Stimulated activated naive CD8-positive, alpha-beta T cell treated with anti-CD3 and anti-CD28 coated beads, Interleukin-15, amount 100 ng/mL, for 72 hours (primary cell): ENCODE measurements around the gene ST7.

Source experiments
- ATAC-seq: fragments of 150-1000 bp; cut with Tn5 transposase; 2 replicates; pipeline ENCODE4 v1.10.0; 2021; ENCODE audit warnings: mild to moderate bottlenecking, moderate library complexity
- DNase-seq, 2 donors: peaks; one replicate each; pipeline ENCODE4 v3.0.0; 2021 to 2022
- H3K27ac Mint-ChIP-seq, 2 donors: one replicate each; pipeline ENCODE4 v1.8.0; 2022; ENCODE audit warnings: mild to moderate bottlenecking in 2 of 2, mixed read lengths in 2 of 2, moderate library complexity in 2 of 2
- H3K27me3 Mint-ChIP-seq: one replicate; pipeline ENCODE4 v1.8.0; 2022; ENCODE audit warnings: mixed read lengths
- H3K4me1 Mint-ChIP-seq: one replicate; pipeline ENCODE4 v1.8.0; 2022; ENCODE audit warnings: mild to moderate bottlenecking, mixed read lengths
- H3K4me3 Mint-ChIP-seq, 2 donors: one replicate each; pipeline ENCODE4 v1.8.0; 2022; ENCODE audit warnings: mild to moderate bottlenecking in 2 of 2, mixed read lengths in 2 of 2, moderate library complexity in 1 of 2
- H3K9me3 Mint-ChIP-seq, 2 donors: one replicate each; pipeline ENCODE4 v1.8.0; 2022; ENCODE audit warnings: mixed read lengths in 2 of 2

The ST7 gene

DNA sequence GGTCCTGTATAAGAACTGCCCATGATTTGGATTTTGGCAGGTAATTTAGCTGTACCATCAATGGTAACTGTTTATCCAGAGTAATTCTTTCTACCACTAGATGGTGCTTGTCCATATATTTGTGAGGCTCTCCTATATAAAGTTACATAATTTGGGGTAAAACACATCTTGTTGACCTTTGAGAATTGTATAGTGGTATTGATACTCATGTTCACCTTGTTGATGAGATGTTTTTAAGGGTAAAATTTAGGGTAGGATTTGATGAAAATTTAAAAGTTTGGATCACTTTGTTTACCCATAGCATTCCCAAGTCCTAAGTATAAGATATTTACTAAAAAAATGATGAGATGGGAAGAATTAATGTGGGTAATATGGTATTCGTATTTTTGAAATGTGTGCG, 31.6 kb downstream of the ST7 start:
- Mint-ChIP-seq H3K27ac (no peak overlapping the region), H3K9me3 (no peaks in the 10 kb centered on the region), H3K27me3 (no peaks in the 10 kb centered on the region), H3K4me1 (peaks cover 1% of the 10 kb centered on the region), H3K4me3 (no peak overlapping the region)
- peak; percentile 69 for ATAC-seq
- DNase-seq: no peak

DNA sequence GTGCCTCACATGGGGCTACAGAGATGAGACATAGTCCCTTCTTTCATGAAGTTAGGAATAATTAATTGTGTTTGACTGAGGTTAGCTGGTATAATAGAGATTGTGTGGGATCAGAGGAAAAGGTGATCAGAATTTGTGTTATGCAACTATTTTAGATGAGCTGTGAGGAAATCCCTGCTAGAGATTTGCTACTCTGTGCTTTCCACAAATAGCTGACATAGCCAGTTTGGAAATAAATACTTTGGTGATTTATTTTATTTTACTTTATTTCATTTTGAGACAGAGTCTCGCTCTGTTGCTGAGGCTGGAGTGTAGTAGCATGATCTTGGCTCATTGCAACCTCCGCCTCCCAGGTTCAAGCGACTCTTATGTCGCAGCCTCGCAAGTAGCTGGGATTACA, 32.3 kb downstream of the ST7 start:
- peaks cover 8% of the 10 kb centered on the region for H3K4me1 Mint-ChIP-seq
- H3K27ac Mint-ChIP-seq: no peak overlapping the region
- DNase-seq (no peak), ATAC-seq (no peak)
- no peak overlapping the region for H3K4me3 Mint-ChIP-seq
- H3K27me3 Mint-ChIP-seq: no peaks in the 10 kb centered on the region
- H3K9me3 Mint-ChIP-seq: peaks cover 0 to under 1% of the 10 kb centered on the region in 2 donors

DNA sequence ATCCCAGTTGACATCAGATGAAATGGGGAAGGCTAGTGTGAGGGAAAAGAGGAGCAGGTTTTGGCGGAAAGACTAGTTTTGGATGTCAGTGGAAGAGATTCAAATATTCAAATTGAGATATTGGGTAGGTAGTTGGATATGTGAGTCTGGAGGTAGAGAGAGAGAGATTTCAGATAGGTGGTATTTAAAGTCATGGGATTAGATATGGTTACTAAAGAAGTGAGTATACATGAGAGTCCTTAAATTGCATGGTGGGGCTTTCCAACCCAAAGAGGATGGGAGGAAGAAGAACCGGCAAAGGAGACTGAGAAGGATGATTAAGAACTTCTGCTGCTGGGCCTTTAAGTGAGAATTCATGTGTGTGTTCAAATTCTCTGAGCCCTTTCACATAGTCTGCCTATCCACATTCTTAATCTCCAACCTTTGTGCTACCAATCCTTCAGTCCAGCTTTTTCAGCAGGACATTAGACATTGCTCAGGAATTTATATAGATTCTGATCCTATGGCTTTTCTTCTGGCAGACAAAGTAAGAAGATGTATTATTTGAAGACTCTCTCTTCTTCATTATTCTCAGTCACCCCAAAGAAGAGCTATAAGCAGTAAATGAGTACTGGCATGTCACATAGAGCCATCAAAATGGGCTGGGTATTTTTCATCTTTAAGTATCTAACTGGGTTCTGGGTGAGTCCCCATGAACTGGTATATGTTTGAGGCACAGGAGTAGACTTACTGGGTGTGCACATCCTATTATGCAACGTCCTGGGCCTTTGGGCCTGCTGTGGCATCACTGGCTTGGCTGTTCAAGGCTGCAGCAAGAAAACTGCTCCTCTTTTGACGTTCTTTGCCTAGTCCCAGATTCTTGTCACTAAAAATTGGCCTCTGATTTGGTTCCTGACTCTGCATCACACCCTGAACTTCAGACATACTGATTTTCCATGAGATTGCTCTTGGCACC, 33.6 kb downstream of the ST7 start:
- Mint-ChIP-seq H3K4me1 (peaks cover 11% of the 10 kb centered on the region), H3K4me3 (no peak overlapping the region), H3K27ac (no peak overlapping the region), H3K9me3 (peaks cover 11 to 13% of the 10 kb centered on the region in 2 donors), H3K27me3 (no peaks in the 10 kb centered on the region)
- no peak for DNase-seq
- peak; percentile 46 for ATAC-seq

DNA sequence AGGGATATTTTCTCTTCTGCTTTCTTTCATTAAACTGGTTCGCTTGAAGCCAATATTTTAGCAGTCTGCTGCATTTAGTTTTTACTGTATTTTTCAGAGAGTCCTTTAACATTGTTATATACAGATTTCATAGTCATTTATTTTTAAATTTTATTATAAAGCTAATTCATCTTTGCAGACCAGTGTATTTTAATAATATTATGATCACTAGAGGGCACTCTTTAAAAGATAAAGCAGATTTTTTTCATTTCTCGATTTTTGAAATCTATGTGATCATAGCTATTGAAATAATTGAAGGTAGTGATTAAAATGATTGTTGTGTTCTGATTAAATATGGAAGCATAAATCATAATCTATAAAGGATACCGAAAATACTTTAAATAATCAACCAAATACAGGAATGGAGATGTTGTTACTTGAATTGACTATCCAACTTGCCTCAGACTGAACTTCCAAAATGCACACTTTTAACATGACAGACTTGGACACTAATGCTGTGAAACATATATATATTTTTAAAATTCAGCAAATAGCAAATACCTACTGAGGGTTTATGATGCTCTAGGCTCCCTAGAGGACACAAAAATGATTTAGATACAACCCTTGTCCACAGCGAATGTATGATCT, 35.2 kb downstream of the ST7 start:
- ATAC-seq (no peak), DNase-seq (no peak)
- Mint-ChIP-seq H3K27me3 (no peaks in the 10 kb centered on the region), H3K4me3 (no peak overlapping the region), H3K4me1 (peaks cover 11% of the 10 kb centered on the region), H3K27ac (no peak overlapping the region), H3K9me3 (peaks cover 16 to 17% of the 10 kb centered on the region in 2 donors)

DNA sequence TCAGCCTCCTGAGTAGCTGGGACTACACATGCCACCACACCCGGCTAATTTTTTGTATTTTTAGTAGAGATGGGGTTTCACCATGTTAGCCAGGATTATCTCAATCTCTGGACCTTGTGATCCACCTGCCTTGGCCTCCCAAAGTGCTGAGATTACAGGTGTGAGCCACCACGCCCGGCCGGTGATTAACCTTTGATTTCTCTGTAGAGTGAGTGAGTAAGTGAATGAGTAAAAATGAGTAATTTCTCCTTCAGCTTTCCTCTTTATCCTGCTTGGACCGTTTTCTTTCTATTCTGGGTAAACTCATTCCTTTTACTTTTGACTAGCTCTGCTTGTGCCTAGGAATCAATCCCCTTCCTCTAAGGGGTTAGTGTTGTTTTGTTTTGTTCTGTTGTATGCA, 36.8 kb downstream of the ST7 start:
- Mint-ChIP-seq H3K27me3 (no peaks in the 10 kb centered on the region), H3K4me1 (peaks cover 11% of the 10 kb centered on the region), H3K27ac (no peak overlapping the region), H3K4me3 (no peak overlapping the region), H3K9me3 (peaks cover 16 to 17% of the 10 kb centered on the region in 2 donors)
- no peak for ATAC-seq
- no peak for DNase-seq

DNA sequence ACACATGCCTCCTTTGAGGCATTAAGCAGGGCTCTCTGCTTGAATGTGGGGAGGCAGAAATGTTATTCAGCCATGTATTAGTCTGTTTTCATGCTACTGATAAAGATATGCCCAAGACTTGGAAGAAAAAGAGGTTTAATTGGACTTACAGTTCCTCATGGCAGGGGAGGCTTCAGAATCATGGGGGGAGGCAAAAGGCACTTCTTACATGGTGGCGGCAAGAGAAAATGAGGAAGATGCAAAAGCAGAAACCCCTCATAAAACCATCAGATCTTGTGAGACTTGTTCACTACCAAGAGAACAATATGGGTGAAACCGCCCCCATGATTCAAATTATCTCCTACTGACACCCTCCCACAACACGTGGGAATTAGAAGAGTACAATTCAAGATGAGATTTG, 37.9 kb downstream of the ST7 start:
- DNase-seq (no peak), ATAC-seq (no peak)
- Mint-ChIP-seq H3K4me3 (no peak overlapping the region), H3K27ac (no peak overlapping the region), H3K4me1 (peaks cover 11% of the 10 kb centered on the region), H3K9me3 (peaks cover 16 to 17% of the 10 kb centered on the region in 2 donors), H3K27me3 (no peaks in the 10 kb centered on the region)

DNA sequence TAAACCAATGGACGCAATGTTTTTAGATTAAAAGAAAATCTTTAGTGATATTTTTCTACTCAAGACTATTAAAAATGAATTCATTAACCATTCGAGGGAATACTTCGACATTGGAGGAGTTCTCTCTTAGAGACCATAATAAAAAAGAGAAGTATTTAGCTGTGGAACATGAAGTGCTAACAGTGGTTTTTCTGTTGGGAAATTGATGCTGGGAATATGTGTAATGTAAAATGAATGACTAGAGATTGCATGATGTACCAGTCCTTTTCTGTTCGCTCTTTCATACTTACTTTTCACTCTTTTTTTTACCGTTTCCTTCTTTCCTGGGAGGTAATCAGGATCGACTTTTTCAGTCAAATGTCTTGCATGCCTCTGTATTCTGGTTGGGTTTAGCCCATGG, 41.3 kb downstream of the ST7 start:
- Mint-ChIP-seq H3K27me3 (no peaks in the 10 kb centered on the region), H3K27ac (no peak overlapping the region), H3K4me3 (no peak overlapping the region), H3K9me3 (peaks cover 16 to 17% of the 10 kb centered on the region in 2 donors), H3K4me1 (peaks cover 11% of the 10 kb centered on the region)
- ATAC-seq (no peak), DNase-seq (no peak)

DNA sequence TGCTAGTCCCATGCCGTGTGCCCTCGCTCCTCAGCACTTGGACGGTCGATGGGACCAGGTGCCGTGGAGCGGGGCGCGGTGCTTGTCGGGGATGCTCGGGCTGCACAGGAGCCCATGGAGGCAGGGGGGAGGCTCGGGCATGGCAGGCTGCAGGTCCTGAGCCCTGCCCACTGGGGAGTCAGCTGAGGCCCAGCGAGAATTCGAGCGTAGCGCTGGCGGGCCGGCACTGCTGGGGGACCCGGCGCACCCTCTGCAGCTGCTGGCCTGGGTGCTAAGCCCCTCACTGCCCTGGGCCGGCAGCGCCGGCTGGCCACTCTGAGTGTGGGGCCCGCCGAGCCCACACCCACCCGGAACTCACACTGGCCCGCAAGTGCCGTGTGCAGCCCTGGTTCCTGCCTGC, 44.7 kb downstream of the ST7 start:
- H3K27ac Mint-ChIP-seq: no peak overlapping the region
- no peak for DNase-seq
- no peak for ATAC-seq
- no peaks in the 10 kb centered on the region for H3K4me1 Mint-ChIP-seq
- no peak overlapping the region for H3K4me3 Mint-ChIP-seq
- no peaks in the 10 kb centered on the region for H3K27me3 Mint-ChIP-seq
- H3K9me3 Mint-ChIP-seq: no peaks in the 10 kb centered on the region

DNA sequence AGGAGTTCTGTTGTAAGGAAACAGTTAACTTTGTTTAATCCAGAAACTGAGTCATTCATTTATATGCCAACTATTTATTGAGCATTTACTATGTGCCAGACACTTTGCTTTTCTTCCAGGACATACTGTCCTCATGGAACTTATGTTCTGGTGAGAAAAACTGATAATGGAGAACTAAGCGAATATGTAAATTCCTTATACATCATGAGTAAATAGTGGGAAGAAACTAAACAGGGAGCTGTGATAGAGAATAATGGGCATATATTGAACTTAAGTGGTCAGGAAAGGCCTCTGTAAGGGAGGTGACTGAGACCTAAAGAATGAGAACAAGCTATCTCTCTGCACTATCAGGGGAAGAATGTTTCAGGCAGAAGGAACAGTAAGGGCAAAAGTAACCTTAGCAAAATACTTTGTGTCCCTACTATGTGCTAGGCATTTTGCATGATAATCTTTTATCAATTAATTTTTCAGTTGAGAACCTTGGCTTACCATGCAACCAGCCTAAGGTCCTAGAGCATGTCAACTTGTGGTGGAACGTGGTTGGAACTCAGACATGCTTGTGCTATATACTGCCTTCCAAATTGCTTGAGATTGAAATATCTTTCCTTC, 45.4 kb downstream of the ST7 start:
- ATAC-seq (no peak), DNase-seq (no peak)
- Mint-ChIP-seq H3K27me3 (no peaks in the 10 kb centered on the region), H3K27ac (no peak overlapping the region), H3K4me1 (no peaks in the 10 kb centered on the region), H3K4me3 (no peak overlapping the region), H3K9me3 (no peaks in the 10 kb centered on the region)

DNA sequence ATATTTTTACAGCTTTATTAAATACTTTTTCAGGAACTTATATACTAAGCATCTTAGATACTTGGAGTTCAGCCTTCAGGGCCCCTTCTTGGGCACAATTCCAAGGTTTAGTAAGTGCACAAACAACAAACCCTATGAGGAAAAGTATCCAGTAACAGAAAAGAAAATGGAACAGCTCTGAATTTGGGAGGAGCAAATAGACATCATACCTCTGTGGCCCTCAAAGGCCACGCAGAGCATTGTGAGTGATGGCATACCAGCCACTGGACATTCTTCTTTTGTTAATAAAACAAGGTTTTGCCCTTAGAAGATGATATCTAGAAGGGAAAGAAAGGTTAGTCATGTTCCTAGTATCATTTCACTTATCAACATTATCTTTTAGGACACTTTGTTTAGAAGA, 46.0 kb downstream of the ST7 start:
- no peak for ATAC-seq
- Mint-ChIP-seq H3K9me3 (no peaks in the 10 kb centered on the region), H3K27ac (no peak overlapping the region), H3K27me3 (no peaks in the 10 kb centered on the region), H3K4me3 (no peak overlapping the region), H3K4me1 (no peaks in the 10 kb centered on the region)
- no peak for DNase-seq

DNA sequence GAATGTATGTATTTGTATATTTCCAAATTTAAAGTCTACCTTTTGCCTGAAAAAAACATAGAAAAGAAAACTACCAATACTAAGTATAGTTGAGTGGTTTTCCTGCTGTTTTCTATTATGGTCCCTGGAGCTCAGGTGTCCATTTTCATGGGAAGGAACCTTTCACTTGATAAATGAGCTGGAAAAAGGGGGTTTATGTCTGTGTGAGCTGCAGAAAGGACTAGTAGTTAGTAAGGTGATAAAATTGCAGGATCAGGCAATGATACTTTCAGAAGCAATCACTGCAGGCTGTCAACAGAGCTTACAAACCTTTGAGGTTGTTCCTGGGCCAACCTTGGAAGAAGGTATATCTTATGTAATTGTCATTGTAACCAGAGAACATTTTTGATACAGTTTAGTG, 48.0 kb downstream of the ST7 start:
- ATAC-seq (no peak), DNase-seq (no peak)
- Mint-ChIP-seq H3K4me1 (peaks cover 11% of the 10 kb centered on the region), H3K9me3 (no peaks in the 10 kb centered on the region), H3K27me3 (no peaks in the 10 kb centered on the region), H3K27ac (no peak overlapping the region), H3K4me3 (no peak overlapping the region)

DNA sequence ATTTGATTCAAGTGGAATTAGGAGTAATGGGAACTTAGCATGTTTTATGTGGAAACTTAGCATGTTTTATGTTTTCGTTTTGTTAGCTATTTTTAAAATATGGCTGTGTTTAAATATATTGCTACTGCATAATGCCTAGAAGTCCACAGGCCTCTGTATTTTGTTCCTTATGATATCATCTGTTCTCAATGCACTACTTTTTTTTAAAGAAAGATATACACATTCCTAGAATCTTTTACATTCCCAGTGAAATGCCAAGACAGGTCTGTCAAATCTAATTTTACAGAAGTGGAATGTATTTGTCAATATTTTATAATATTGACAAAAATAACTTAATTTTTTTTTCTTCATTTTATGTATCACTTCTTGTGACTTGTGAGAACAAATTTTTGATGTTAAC, 51.6 kb downstream of the ST7 start:
- DNase-seq: no peak
- no peak overlapping the region for H3K27ac Mint-ChIP-seq
- peaks cover 46% of the 10 kb centered on the region for H3K4me1 Mint-ChIP-seq
- no peaks in the 10 kb centered on the region for H3K27me3 Mint-ChIP-seq
- H3K4me3 Mint-ChIP-seq: no peak overlapping the region
- no peaks in the 10 kb centered on the region for H3K9me3 Mint-ChIP-seq
- ATAC-seq: no peak

DNA sequence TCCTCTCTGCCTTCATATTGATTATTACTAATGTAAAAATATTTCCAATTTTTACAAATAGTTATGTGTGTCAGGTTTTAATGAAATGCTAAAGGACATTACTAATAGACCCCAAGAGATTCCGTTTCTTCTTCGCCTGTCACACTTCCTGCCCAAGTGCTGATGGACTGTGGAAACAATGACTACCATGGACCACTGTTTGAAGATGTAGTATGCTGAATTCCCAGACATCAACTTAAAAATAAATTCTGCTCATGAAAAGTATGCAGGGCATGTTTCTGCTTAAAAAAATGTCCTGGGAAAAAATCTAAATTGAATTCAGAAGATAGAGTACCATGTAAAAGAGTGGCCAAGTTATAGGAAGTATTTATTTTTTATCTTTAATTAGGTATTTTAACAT, 52.1 kb downstream of the ST7 start:
- Mint-ChIP-seq H3K9me3 (no peaks in the 10 kb centered on the region), H3K4me1 (peaks cover 52% of the 10 kb centered on the region), H3K27me3 (no peaks in the 10 kb centered on the region), H3K27ac (no peak overlapping the region), H3K4me3 (no peak overlapping the region)
- no peak for DNase-seq
- no peak for ATAC-seq

DNA sequence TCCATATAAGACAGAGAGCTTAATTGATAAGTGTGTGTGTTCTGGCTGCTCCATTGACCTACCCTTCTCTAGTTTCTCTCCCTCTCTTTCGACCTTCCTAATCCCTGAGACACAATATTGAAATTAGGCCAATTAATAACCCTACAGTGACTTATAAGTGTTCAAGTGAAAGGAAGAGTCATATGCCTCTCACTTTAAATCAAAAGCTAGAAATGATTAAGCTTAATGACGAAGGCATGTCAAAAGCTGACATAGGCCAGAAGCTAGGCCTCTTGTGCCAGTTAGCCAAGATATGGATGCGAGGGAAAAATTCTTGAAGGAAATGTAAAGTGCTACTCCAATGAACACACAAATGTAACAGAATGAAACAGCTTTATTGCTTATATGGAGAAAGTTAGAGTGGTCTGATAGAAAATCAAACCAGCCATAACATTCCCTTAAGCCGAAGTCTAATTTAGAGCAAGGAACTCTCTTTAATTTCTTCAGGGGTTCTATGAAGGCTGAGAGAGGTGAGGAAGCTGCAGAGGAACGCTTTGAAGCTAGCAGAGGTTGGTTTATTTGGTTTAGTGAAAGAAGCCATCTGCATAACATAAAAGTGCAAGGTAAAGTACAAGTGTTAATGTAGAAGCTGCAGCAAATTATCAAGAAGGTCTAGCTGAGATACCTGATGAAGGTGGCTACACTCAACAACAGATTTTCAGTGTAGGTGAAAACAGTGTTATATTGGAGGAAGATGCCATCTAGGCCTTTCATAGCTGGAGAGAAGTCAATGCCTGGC, 53.8 kb downstream of the ST7 start:
- peak; percentile 29 for ATAC-seq
- Mint-ChIP-seq H3K9me3 (no peaks in the 10 kb centered on the region), H3K27ac (peak overlapping the region in 1 of 2 donors; percentile 15), H3K27me3 (no peaks in the 10 kb centered on the region), H3K4me3 (peak overlapping the region; percentile 1 to 40), H3K4me1 (peaks cover 68% of the 10 kb centered on the region)
- DNase-seq: no peak

DNA sequence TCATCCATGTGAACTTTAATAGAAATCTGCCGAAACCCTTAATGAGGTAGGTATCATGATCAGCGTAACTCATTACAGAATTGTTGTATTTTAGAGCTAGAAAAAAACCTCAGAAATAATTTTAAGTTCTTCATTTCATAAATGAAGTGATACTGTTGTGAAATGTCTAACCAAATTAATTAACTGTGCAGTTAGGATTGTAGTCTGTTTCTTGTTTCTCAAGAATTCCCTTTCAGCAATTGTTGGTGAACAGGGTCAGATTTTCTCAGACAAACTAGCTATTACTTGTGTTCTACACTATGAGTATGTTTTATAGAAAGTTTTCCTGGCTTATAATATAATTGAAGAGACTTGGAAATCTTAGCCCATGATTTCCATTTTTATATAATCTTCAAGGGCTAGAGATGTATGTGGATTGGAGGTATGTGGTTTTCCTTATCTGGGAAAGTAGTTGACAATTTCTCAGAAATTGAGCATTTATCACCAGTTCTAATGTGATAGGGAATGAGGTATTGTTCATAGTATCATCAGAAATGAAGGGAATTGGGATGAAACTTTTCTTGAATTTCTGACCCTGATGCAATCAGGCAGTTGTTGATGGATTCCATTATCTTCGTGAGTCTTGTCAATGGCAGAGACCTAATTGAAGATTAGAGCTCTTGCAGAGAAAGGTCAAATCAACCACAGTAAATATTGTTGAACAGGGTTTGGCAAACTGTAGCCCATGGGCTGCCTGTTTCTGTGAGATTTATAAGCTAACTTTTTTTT, 55.0 kb downstream of the ST7 start:
- H3K9me3 Mint-ChIP-seq: no peaks in the 10 kb centered on the region

More for the DNA sequence above, 55.0 kb downstream of the ST7 start:
- Mint-ChIP-seq H3K27ac (no peak overlapping the region), H3K4me1 (peaks cover 74% of the 10 kb centered on the region), H3K4me3 (peak overlapping the region; percentile 6 to 21), H3K27me3 (no peaks in the 10 kb centered on the region)
- ATAC-seq (no peak), DNase-seq (no peak)
